ENCODE data around the gene KCNT2. TPM values are rescaled to one million over a fixed set of nuclear protein-coding genes. Genes with fewer than 3 reads are reported as not detected.
"Not testable (repeated sequence)": the region's sequence is repeated elsewhere in the genome, so short reads cannot be mapped to it uniquely, and the experiment has no call there.

The KCNT2 gene
- total RNA-seq, 1 donor from 2014 or later = 26.1 TPM

GRCh38 chr1:196543833-196544232, 64.4 kb downstream of the KCNT2 start:
- no peak overlapping the region for H3K4me3 Mint-ChIP-seq (ENCODE audit: low read depth)
- no peak for TF ChIP-seq CTCF (IDR thresholded peaks at IDR 0.05; ENCODE audit: unreplicated experiment)
- H3K4me1 Mint-ChIP-seq (ENCODE audit: low read depth) = peaks cover 4% of the 10 kb centered on the region
- H3K27ac Mint-ChIP-seq = no peak overlapping the region
- no peak for DNase-seq (ENCODE audit: low spot score, unreplicated experiment)
- peaks cover 6% of the 10 kb centered on the region for H3K36me3 Mint-ChIP-seq (ENCODE audit: insufficient read depth)
- no peaks in the 10 kb centered on the region for H3K27me3 Mint-ChIP-seq
- peaks cover 7% of the 10 kb centered on the region for H3K9me3 Mint-ChIP-seq (ENCODE audit: low read depth)

- peaks cover 30% of the 10 kb centered on the region for H3K9me3 Mint-ChIP-seq (ENCODE audit: low read depth)
- H3K4me3 Mint-ChIP-seq (ENCODE audit: low read depth) = no peak overlapping the region
- no peak for TF ChIP-seq CTCF (IDR thresholded peaks at IDR 0.05; ENCODE audit: unreplicated experiment)
- H3K27ac Mint-ChIP-seq = no peak overlapping the region
- no peak for DNase-seq (ENCODE audit: low spot score, unreplicated experiment)
- peaks cover 37% of the 10 kb centered on the region for H3K36me3 Mint-ChIP-seq (ENCODE audit: insufficient read depth)
- no peaks in the 10 kb centered on the region for H3K27me3 Mint-ChIP-seq
- H3K4me1 Mint-ChIP-seq (ENCODE audit: low read depth) = no peaks in the 10 kb centered on the region
Observed at GRCh38 chr1:196538473-196538872, 69.8 kb downstream of the KCNT2 start.

- Mint-ChIP-seq H3K4me1 (ENCODE audit: low read depth) (no peaks in the 10 kb centered on the region), H3K9me3 (ENCODE audit: low read depth) (peaks cover 30% of the 10 kb centered on the region), H3K4me3 (ENCODE audit: low read depth) (no peak overlapping the region), H3K27ac (no peak overlapping the region), H3K36me3 (ENCODE audit: insufficient read depth) (peaks cover 36% of the 10 kb centered on the region), H3K27me3 (no peaks in the 10 kb centered on the region)
- TF ChIP-seq CTCF (IDR thresholded peaks at IDR 0.05; ENCODE audit: unreplicated experiment) = no peak
- DNase-seq (ENCODE audit: low spot score, unreplicated experiment) = no peak
Observed at GRCh38 chr1:196535727-196536126, 72.5 kb downstream of the KCNT2 start.

- TF ChIP-seq CTCF (IDR thresholded peaks at IDR 0.05; ENCODE audit: unreplicated experiment) = no peak
- no peak overlapping the region for H3K4me3 Mint-ChIP-seq (ENCODE audit: low read depth)
- H3K27ac Mint-ChIP-seq = no peak overlapping the region
- H3K36me3 Mint-ChIP-seq (ENCODE audit: insufficient read depth) = peaks cover 19% of the 10 kb centered on the region
- no peaks in the 10 kb centered on the region for H3K27me3 Mint-ChIP-seq
- H3K9me3 Mint-ChIP-seq (ENCODE audit: low read depth) = peaks cover 12% of the 10 kb centered on the region
- H3K4me1 Mint-ChIP-seq (ENCODE audit: low read depth) = no peaks in the 10 kb centered on the region
- DNase-seq (ENCODE audit: low spot score, unreplicated experiment) = no peak
Observed at GRCh38 chr1:196531737-196532524, 76.3 kb downstream of the KCNT2 start.

GRCh38 chr1:196527919-196528318, 80.3 kb downstream of the KCNT2 start:
- no peak overlapping the region for H3K4me3 Mint-ChIP-seq (ENCODE audit: low read depth)
- TF ChIP-seq CTCF (IDR thresholded peaks at IDR 0.05; ENCODE audit: unreplicated experiment) = no peak
- H3K4me1 Mint-ChIP-seq (ENCODE audit: low read depth) = peaks cover 2% of the 10 kb centered on the region
- H3K27me3 Mint-ChIP-seq = no peaks in the 10 kb centered on the region
- peaks cover 15% of the 10 kb centered on the region for H3K9me3 Mint-ChIP-seq (ENCODE audit: low read depth)
- no peak for DNase-seq (ENCODE audit: low spot score, unreplicated experiment)
- H3K27ac Mint-ChIP-seq = no peak overlapping the region
- H3K36me3 Mint-ChIP-seq (ENCODE audit: insufficient read depth) = peaks cover 24% of the 10 kb centered on the region

GRCh38 chr1:196522574-196523345, 85.5 kb downstream of the KCNT2 start:
- DNase-seq (ENCODE audit: low spot score, unreplicated experiment); H3K4me1 Mint-ChIP-seq (ENCODE audit: low read depth); H3K27ac Mint-ChIP-seq; H3K27me3 Mint-ChIP-seq; H3K4me3 Mint-ChIP-seq (ENCODE audit: low read depth): not testable (repeated sequence)
- Mint-ChIP-seq H3K36me3 (ENCODE audit: insufficient read depth) (peaks cover 43% of the 10 kb centered on the region), H3K9me3 (ENCODE audit: low read depth) (peaks cover 43% of the 10 kb centered on the region)
